SIG-M5 treated with dmso at 0.1 percent for 504 hours (cell line): ENCODE data around the gene OR3A1.
"Not testable (repeated sequence)": the region's sequence is repeated elsewhere in the genome, so short reads cannot be mapped to it uniquely, and the experiment has no call there.

Experiments
- DNase-seq: peaks from one replicate; lab custom pipeline; 2025; ENCODE audit not compliant: unreplicated experiment; lab: John Stamatoyannopoulos, UW

Gene OR3A1

DNA sequence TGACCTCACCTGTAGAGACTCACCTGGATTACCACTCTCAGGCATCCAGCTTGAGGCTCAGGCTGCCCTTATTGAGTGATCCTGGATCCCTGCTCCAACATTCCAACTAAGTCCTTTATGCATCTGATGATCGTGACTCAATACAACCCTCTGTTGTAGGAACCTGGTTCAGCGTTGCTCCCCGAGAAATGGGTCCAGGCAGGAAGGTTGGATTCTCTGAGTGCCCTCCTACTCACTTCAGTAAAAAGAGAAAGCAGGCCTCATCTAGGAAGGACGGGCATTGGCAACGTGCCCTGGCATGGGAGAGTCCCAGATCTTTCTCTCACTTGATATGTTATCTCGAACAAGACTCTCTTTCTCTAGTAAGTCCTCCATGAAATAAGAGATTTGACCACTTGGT, at the start of gene OR3A1:
OR3A1 (minus strand) TSS at position 101 of the 400 bp plus-strand sequence. CDS start 5,778 bp downstream, outside the sequence.
- no peak for DNase-seq

DNA sequence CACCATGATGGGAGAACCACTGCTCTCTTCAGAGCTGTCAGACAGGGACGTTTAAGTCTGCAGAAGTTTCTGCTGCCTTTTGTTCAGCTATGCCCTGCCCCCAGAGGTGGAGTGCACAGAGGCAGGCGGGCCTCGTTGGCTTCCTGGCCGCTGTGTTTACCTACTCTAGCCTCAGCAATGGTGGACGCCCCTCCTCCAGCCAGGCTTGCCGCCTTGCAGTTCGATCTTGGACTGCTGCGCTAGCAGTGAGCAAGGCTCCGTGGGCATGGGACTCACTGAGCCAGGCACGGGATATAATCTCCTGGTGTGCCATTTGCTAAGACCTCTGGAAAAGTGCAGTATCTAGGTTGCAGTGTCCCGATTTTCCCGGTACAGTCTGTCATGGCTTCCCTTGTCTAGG, 44.6 kb upstream of the OR3A1 start:
- not testable (repeated sequence) for DNase-seq

- peak; percentile 14 for DNase-seq
Measured at GRCh38 chr17:3335876-3336275, 37.7 kb upstream of the OR3A1 start.

DNA sequence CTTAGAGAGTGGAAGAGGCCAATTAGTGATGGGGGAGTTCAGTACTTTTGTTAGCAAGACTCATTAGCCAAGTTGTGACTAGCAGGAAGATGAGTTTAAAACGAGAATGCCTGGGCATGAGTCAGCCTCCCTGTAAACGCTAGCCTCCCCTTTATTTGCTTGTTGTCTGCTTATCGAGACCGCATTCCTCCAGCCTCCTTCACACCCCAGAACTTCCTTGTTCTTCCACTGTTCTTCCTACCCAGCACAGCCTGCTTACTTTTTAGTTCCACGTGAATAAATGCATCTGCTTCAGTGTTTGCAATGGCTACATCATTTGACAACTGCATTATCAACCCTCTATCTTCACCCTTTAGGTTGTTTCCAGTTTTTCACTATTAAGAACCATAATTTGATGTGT, 20.2 kb upstream of the OR3A1 start:
- no peak for DNase-seq

DNA sequence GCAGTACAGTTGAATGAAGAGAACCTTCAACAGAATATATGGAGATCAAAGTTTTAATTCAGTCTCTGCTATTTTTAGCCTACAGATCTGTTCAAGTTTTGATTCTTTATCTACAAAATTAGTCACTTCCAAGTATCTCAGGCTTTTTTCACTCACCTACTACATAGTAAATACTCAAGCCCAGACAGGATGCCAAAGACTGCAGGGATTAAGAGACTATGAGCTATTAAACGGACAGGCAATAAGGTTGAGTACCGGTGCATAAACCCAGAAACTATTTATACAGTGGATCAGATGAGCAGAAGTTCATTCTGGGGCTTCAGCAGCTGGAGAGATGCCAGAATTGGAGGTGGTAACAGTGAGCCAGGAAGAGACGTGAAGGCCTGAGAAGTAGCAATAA, 18.7 kb upstream of the OR3A1 start:
- DNase-seq = no peak

GRCh38 chr17:3308603-3309002, 10.4 kb upstream of the OR3A1 start:
- no peak for DNase-seq

- DNase-seq = no peak
Measured at GRCh38 chr17:3295632-3296031, 2.5 kb downstream of the OR3A1 start.

DNA sequence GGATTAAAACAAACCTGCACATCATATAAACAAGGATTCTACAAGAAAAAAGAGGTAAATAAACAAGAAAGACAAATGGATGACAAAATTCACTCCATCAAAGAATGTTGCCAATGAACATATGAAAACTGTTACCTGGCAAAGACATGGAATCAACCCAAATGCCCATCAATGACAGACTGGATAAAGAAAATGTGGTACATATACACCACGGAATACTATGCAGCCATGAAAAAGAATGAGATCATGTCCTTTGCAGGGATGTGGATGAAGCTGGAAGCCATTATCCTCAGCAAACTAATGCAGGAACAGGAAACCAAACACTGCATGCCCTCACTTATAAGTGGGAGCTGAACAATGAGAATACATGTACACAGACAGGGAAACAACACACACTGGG, 4.6 kb downstream of the OR3A1 start:
- DNase-seq = not testable (repeated sequence)

- DNase-seq = no peak
Measured at GRCh38 chr17:3282901-3283300, 15.3 kb downstream of the OR3A1 start.

DNA sequence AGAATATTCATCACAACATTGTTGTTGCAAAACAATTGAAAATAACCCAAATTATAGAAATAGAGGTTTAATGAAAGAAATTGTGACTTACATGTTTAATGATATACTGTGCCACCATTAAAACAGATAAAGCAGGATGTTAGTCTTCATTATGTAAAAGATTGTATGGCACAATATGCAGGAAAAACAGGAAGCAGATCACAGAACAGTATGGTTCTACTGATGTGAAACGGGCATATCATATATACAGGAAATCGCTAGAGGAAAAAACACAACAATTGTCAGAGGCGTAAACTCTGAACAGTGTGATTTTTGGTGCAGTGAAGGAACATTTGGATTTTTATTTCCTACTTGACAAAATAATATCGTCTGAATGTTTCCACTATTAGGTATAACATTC, 22.0 kb downstream of the OR3A1 start:
- no peak for DNase-seq

DNA sequence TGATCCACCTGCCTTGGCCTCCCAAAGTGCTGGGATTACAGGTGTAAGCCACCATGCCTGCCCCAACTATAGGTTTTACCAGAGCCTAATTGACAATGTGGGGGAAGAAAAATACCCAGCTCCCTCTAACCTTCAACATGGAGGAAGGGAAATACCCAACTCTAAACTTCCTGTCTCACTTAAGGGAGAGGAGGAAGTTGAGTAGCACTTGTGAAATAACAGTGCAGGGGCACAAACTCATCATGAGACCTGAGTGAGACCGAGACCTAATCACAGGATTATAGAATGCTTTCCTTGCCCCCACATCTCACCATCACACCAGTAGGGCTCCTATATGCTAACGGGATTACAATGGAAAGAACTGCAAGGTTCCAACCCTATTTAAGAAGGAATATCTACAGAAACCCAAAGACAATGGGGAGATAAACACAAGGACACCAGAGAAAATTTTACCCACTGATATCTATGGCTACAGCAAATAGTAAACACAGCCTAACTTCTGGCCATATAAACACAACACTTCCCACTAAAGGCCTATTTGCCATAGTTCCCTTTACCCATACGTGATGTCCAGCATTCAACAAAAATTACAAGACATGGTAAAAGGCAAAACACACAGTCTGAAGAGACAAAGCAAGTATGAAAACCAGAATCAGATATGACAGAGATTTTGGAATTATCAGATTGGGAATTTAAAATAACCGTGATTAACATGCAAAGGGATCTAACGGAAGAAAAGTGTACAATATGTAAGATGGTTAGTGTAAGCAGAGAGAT, 26.9 kb downstream of the OR3A1 start:
- peak; percentile 22 for DNase-seq

- no peak for DNase-seq
Measured at GRCh38 chr17:3260600-3260999, 37.6 kb downstream of the OR3A1 start.

DNA sequence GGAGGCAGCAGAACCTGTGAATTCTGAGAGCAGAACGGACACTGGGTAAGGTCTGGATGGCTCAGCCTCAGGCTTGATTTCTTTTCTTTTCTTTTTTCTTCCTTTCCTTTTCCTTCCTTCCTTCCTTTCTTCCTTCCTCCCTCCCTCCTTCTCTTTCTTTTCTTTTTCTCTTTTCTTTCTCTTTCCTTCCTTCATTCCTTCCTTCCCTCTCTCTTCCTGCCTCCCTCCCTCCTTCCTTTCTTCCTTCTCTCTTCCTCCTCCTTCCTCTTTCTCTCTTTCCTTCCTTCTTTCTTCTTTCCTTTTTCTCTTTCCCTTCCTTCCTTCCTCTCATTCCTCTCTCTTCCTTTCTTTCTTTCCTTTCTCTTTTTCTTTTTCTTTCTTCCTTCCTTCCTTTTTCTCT, 38.0 kb downstream of the OR3A1 start:
- no peak for DNase-seq

- DNase-seq = no peak
Measured at GRCh38 chr17:3256575-3256974, 41.6 kb downstream of the OR3A1 start.

DNA sequence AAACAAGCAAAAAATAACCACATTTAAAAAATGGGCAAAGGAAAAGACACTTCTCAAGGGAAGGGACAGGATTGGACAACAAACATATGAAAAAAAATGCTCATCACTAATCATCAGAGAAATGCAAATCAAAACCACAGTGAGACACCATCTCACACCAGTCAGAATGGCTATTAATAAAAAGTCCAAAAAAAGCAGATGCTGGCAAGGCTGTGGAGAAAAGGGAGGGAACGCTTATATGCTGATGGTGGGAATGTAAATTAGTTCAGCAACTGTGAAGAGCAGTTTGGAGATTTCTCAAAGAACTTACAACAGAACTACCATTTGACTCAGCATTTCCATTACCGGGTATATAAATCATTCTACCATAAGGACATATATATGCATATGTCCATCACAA, 49.1 kb downstream of the OR3A1 start:
- not testable (repeated sequence) for DNase-seq

DNA sequence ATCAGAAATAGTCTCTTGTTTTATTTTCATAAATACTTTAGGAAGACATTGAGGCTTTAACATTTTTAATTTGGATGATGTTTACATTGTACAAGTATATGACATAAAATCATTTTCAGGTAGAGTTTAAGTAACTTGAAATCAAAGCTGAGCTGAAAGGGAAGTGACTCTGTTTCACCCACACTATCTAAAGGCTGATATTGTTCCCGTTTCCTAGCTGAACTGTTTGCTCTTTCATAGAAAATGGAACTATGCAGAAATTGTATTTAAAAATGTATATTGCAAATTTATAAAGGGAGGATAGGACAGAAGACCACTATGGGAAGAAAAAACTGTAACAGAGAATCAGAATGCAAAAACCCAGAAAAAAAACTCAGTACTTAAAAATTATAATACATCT, 53.3 kb downstream of the OR3A1 start:
- DNase-seq = not testable (repeated sequence)

DNA sequence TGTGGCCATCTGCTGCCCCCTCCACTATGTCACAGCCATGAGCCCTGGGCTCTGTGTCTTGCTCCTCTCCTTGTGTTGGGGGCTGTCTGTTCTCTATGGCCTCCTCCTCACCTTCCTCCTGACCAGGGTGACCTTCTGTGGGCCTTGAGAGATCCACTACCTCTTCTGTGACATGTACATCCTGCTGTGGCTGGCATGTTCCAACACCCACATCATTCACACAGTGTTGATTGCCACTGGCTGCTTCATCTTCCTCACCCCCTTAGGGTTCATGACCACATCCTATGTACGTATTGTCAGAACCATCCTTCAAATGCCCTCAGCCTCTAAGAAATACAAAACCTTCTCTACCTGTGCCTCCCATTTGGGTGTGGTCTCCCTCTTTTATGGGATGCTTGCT, 57.1 kb downstream of the OR3A1 start:
- not testable (repeated sequence) for DNase-seq
